H1 (cell line): ENCODE results near the gene TAP2. TPM values are rescaled to one million over a fixed set of nuclear protein-coding genes. Genes with fewer than 3 reads are reported as not detected.

Experiments used
- CTCF ChIA-PET: fragments of 300-600 bp; sonication (Branson Sonifier 250); formaldehyde crosslinking; loops from one replicate; lab custom pipeline; 2021; ENCODE audit not compliant: partially characterized antibody; lab: Charles Lee
- POLR2A ChIA-PET: fragments of 300-600 bp; sonication (Branson Sonifier 250); formaldehyde crosslinking; loops from one replicate; lab custom pipeline; 2021; ENCODE audit warnings: inconsistent platforms; ENCODE audit not compliant: partially characterized antibody; lab: Charles Lee
- DNase-seq, 2 experiments: peaks; one replicate each; pipeline versions ENCODE4 v3.0.0 to v3.0.0-alpha.2; 2010 to 2022; ENCODE audit warnings: low spot score in 2 of 2, low read depth in 1 of 2, mixed read lengths in 1 of 2
- FAIRE-seq: peaks from 2 replicates; lab custom pipeline; 2011; peaks lifted over from hg19 to GRCh38; lab: Jason Lieb, UNC
- H2AFZ ChIP-seq: 2 replicates; pipeline ENCODE4 v1.8.1; 2012; ENCODE audit warnings: low read length, inconsistent platforms
- H2AK5ac ChIP-seq: 2 replicates; pipeline ENCODE4 v1.6.1; 2013; ENCODE audit warnings: low read depth, low read length
- H2BK120ac ChIP-seq: replicated peaks from 2 replicates; pipeline ENCODE3; 2013; ENCODE audit warnings: low read depth, low read length, inconsistent platforms
- H2BK12ac ChIP-seq: 2 replicates; pipeline ENCODE4 v1.6.1; 2013; ENCODE audit warnings: low read depth, low read length
- H2BK15ac ChIP-seq: 2 replicates; pipeline ENCODE4 v1.6.1; 2013; ENCODE audit warnings: low read length
- H2BK20ac ChIP-seq: 2 replicates; pipeline ENCODE4 v1.6.1; 2013; ENCODE audit warnings: low read length
- H2BK5ac ChIP-seq: 2 replicates; pipeline ENCODE4 v1.6.1; 2013; ENCODE audit warnings: low read depth, low read length
- H3K14ac ChIP-seq: 2 replicates; pipeline ENCODE4 v1.6.1; 2013; ENCODE audit warnings: inconsistent platforms; ENCODE audit not compliant: insufficient read length
- H3K18ac ChIP-seq: 2 replicates; pipeline ENCODE4 v1.6.1; 2013; ENCODE audit warnings: low read length; ENCODE audit errors: extremely low read depth
- H3K23ac ChIP-seq: 2 replicates; pipeline ENCODE4 v1.6.1; 2013; ENCODE audit warnings: inconsistent platforms; ENCODE audit not compliant: insufficient read length
- H3K23me2 ChIP-seq: 2 replicates; pipeline ENCODE4 v1.6.1; 2013; ENCODE audit warnings: low read depth, low read length
- H3K27ac ChIP-seq: 2 replicates; pipeline ENCODE4 v1.6.1; 2011; ENCODE audit warnings: low read depth, low read length, inconsistent platforms
- H3K27me3 ChIP-seq, 4 experiments: replicated peaks in 1 of 4; 1 replicate in 1 of 4; 2 replicates in 3 of 4; pipeline versions ENCODE4 v1.6.1 to v1.8.1; 2011 to 2013; ENCODE audit warnings: low read length in 3 of 4, mild to moderate bottlenecking in 3 of 4, inconsistent platforms in 2 of 4, mixed read lengths in 2 of 4, moderate library complexity in 1 of 4; ENCODE audit not compliant: control insufficient read depth in 3 of 4, insufficient read depth in 3 of 4; ENCODE audit errors: extremely low read depth in 1 of 4
- H3K36me3 ChIP-seq, 4 experiments: 2 replicates each; pipeline versions ENCODE4 v1.6.1 to v1.8.1; 2011 to 2013; ENCODE audit warnings: mild to moderate bottlenecking in 4 of 4, low read length in 3 of 4, moderate library complexity in 2 of 4, control low read depth in 1 of 4, inconsistent platforms in 1 of 4; ENCODE audit not compliant: insufficient read depth in 4 of 4, control insufficient read depth in 2 of 4
- H3K4ac ChIP-seq: replicated peaks from 2 replicates; pipeline ENCODE3; 2013; ENCODE audit warnings: low read length, low read depth, mixed read lengths, inconsistent platforms; ENCODE audit not compliant: insufficient read length
- H3K4me1 ChIP-seq, 4 experiments: replicated peaks in 1 of 4; 1 replicate in 1 of 4; 2 replicates in 3 of 4; pipeline versions ENCODE4 v1.6.1 to v1.8.1; 2011 to 2013; ENCODE audit warnings: low read length in 3 of 4, inconsistent platforms in 2 of 4, mixed read lengths in 1 of 4; ENCODE audit not compliant: insufficient read depth in 4 of 4, control insufficient read depth in 3 of 4
- H3K4me2 ChIP-seq, 2 experiments: 2 replicates each; pipeline versions ENCODE4 v1.6.1 to v1.8.1; 2011 to 2013; ENCODE audit warnings: low read depth in 2 of 2, low read length in 2 of 2, control low read depth in 1 of 2, inconsistent platforms in 1 of 2, mild to moderate bottlenecking in 1 of 2; ENCODE audit not compliant: insufficient read depth in 1 of 2
- H3K4me3 ChIP-seq, 4 experiments: fragments of 200-600, 300-600 bp in 1 of 4; sonication (generic), shearing (Covaris generic), sonication (Bioruptor Twin) in 1 of 4; 2 replicates each; pipeline versions ENCODE4 v1.5.1 to v1.8.1; 2011 to 2016; ENCODE audit warnings: low read length in 4 of 4, low read depth in 3 of 4, control low read depth in 2 of 4, inconsistent platforms in 2 of 4, mild to moderate bottlenecking in 2 of 4, mixed read lengths in 1 of 4, moderate library complexity in 1 of 4; ENCODE audit not compliant: insufficient read depth in 2 of 4; ENCODE audit errors: extremely low read depth in 1 of 4
- H3K56ac ChIP-seq: replicated peaks from 2 replicates; pipeline ENCODE3; 2013; ENCODE audit warnings: low read depth, mild to moderate bottlenecking, mixed read lengths, low read length, inconsistent platforms; ENCODE audit not compliant: insufficient read length
- H3K79me1 ChIP-seq: 2 replicates; pipeline ENCODE4 v1.6.1; 2013; ENCODE audit warnings: low read depth, low read length, control low read depth
- H3K79me2 ChIP-seq, 2 experiments: 2 replicates each; pipeline versions ENCODE4 v1.6.1 to v1.8.1; 2012 to 2013; ENCODE audit warnings: low read length in 2 of 2, mild to moderate bottlenecking in 2 of 2, inconsistent platforms in 1 of 2; ENCODE audit not compliant: insufficient read depth in 2 of 2, control insufficient read depth in 1 of 2
- H3K9ac ChIP-seq, 4 experiments: replicated peaks in 1 of 4; 1 replicate in 1 of 4; 2 replicates in 3 of 4; pipeline versions ENCODE4 v1.6.1 to v1.8.1; 2011 to 2013; ENCODE audit warnings: low read depth in 3 of 4, low read length in 3 of 4, control low read depth in 2 of 4, mild to moderate bottlenecking in 2 of 4, moderate library complexity in 2 of 4, inconsistent platforms in 1 of 4; ENCODE audit errors: extremely low read depth in 1 of 4
- H3K9me3 ChIP-seq, 2 experiments: 2 replicates each; pipeline versions ENCODE4 v1.6.1 to v1.8.1; 2012 to 2013; ENCODE audit warnings: mild to moderate bottlenecking in 2 of 2, moderate library complexity in 2 of 2, control low read depth in 1 of 2, inconsistent platforms in 1 of 2, low read depth in 1 of 2, low read length in 1 of 2, mixed read lengths in 1 of 2; ENCODE audit not compliant: insufficient read depth in 2 of 2
- H4K20me1 ChIP-seq, 2 experiments: replicated peaks in 1 of 2; 2 replicates each; pipeline versions ENCODE3 to v1.8.1; 2011 to 2013; ENCODE audit warnings: inconsistent platforms in 2 of 2, low read length in 2 of 2, mild to moderate bottlenecking in 1 of 2; ENCODE audit not compliant: insufficient read depth in 2 of 2, control insufficient read depth in 1 of 2
- H4K5ac ChIP-seq: 2 replicates; pipeline ENCODE4 v1.6.1; 2013; ENCODE audit warnings: low read length, low read depth, mixed read lengths, inconsistent platforms; ENCODE audit not compliant: insufficient read length
- H4K8ac ChIP-seq: 2 replicates; pipeline ENCODE4 v1.8.0; 2013; ENCODE audit warnings: mild to moderate bottlenecking, moderate library complexity, low read length, inconsistent platforms; ENCODE audit not compliant: insufficient read depth; ENCODE audit errors: extremely low read depth
- H4K91ac ChIP-seq: replicated peaks from 2 replicates; pipeline ENCODE3; 2013; ENCODE audit warnings: low read length, mixed read lengths, inconsistent platforms; ENCODE audit not compliant: insufficient read length
- BRCA1 ChIP-seq: IDR thresholded peaks from 2 replicates; pipeline ENCODE4 v1.6.1; 2012; ENCODE audit warnings: low read depth, low read length, improper control_type of control experiment
- CHD1 ChIP-seq: IDR thresholded peaks from 2 replicates; pipeline ENCODE4 v1.6.1; 2012; ENCODE audit warnings: low read depth, low read length, improper control_type of control experiment
- CHD2 ChIP-seq: IDR thresholded peaks from 2 replicates; pipeline ENCODE4 v1.6.1; 2012; ENCODE audit warnings: low read length, improper control_type of control experiment
- PHF8 ChIP-seq: fragments of 200-600 bp; sonication (generic); conservative IDR thresholded peaks from 2 replicates; pipeline ENCODE4 v1.7.1; 2012; ENCODE audit warnings: low read depth, mild to moderate bottlenecking, inconsistent platforms, low read length, moderate library complexity
- SIX5 ChIP-seq: IDR thresholded peaks from 2 replicates; pipeline ENCODE4 v1.6.1; 2011; ENCODE audit warnings: mild to moderate bottlenecking, low read depth, low read length
- TBP ChIP-seq: IDR thresholded peaks from 2 replicates; pipeline ENCODE4 v1.6.1; 2011; ENCODE audit warnings: low read depth, low read length, improper control_type of control experiment
- WGBS, 2 experiments: shearing (Covaris generic) in 1 of 2; methylation state at CpG; one replicate each; pipeline versions ENCODE4 v1.1.6 to v1.1.7; 2013 to 2015; ENCODE audit warnings: low lambda C conversion rate in 2 of 2, mixed read lengths in 2 of 2, inconsistent platforms in 1 of 2, low coverage in 1 of 2, missing lambda C conversion rate in 1 of 2; ENCODE audit not compliant: insufficient replicate concordance in 2 of 2, insufficient coverage in 1 of 2, insufficient read length in 1 of 2; ENCODE audit errors: extremely low coverage in 1 of 2, missing lambda C conversion rate in 1 of 2; 5-methylcytosine and 5-hydroxymethylcytosine counted together
- polyA plus RNA-seq, 7 experiments: library from polyadenylated mRNA; depleted of rRNA in 3 of 7; stranded (reverse) in 5 of 7; unstranded in 2 of 7; fragments of >200 nt in 5 of 7; fragments of 200-250 nt in 2 of 7; gene quantifications; 1 replicate in 5 of 7; 2 replicates in 1 of 7; 4 replicates in 1 of 7; pipeline versions ENCODE4 v1.2.1 to v1.2.3, GENCODE V29; 2011 to 2013; ENCODE audit warnings: missing spikeins in 2 of 7, mixed read lengths in 2 of 7
- total RNA-seq: library from RNA; stranded (reverse); fragmentation: NEBNext Ultra II Directional; extraction: Animal tissue kit (Norgen Biotek cat#: 25700); gene quantifications from 2 replicates; pipeline ENCODE4 v1.2.1, GENCODE V29; 2021

Gene TAP2
- total and polyA plus RNA-seq, 2 of the 8 experiments (the other 6 are each of a cell fraction or from before 2014, with no cell fraction given) = 11.3 to 27.2 TPM

DNA sequence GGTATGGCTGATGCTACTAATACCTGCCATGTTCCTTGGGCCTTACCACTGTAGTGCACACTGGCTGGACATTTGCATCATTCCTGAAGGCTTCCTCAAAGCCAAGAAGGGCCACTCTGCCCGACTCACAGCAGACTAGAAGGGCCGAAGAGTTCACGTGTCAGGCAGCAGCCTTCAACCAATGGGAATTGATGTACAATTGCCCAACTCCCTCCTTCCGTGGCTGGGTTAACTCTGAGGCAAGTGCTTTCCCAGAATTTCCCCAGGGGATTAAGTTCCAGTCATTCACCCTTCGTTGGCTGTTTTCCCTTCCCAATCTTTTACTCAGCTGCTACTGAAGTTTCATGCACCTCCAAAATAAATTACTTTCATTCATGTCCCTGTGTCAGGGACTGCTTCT, 45.2 kb upstream of the TAP2 start:
- Histone ChIP-seq H4K5ac (no peak overlapping the region), H3K4me2 (no peak overlapping the region), H2BK5ac (no peak overlapping the region), H3K4me3 (no peak overlapping the region), H3K23me2 (no peaks in the 10 kb centered on the region), H2AFZ (peak overlapping the region; percentile 48), H3K9me3 (no peaks in the 10 kb centered on the region), H3K4ac (no peak overlapping the region), H2BK12ac (no peak overlapping the region), H4K20me1 (no peaks in the 10 kb centered on the region), H2BK120ac (no peak overlapping the region), H3K23ac (no peak overlapping the region), H3K56ac (no peak overlapping the region), H3K9ac (no peak overlapping the region), H3K18ac (no peak overlapping the region), H4K8ac (no peak overlapping the region), H3K79me1 (no peaks in the 10 kb centered on the region), H3K36me3 (no peaks in the 10 kb centered on the region), H4K91ac (no peak overlapping the region), H2AK5ac (no peak overlapping the region), H3K27ac (no peak overlapping the region), H3K4me1 (no peaks in the 10 kb centered on the region), H3K14ac (no peak overlapping the region), H3K27me3 (no peaks in the 10 kb centered on the region), H3K79me2 (no peaks in the 10 kb centered on the region), H2BK20ac (no peak overlapping the region), H2BK15ac (no peak overlapping the region)
- no peak for DNase-seq
- 68% methylated on average over 5 of the region's 5 CpGs; no CpG with 5 or more reads in 1 of the 2 experiments for WGBS, 2 experiments
- CTCF ChIA-PET = interaction anchor here (0.7 to 3.1 kb wide), 3 partner anchors 50 to 71 kb away, joined by 3 to 15 read pairs (median 4); no protein-coding TSS in a partner anchor
- no peak for FAIRE-seq
- POLR2A ChIA-PET = interaction anchor here (1.5 kb wide), 1 partner anchor 86 kb away, joined by 3 read pairs; no protein-coding TSS in a partner anchor
- no peak for TF ChIP-seq SIX5
- no peak for TF ChIP-seq PHF8
- no peak for TF ChIP-seq CHD2
- no peak for TF ChIP-seq BRCA1
- TF ChIP-seq TBP = no peak
- no peak for TF ChIP-seq CHD1
